Liver (tissue), 3 donors: Measurements from ENCODE around the gene CHRM5.

Experiments
- FOXA2 ChIP-seq: IDR thresholded peaks from 2 replicates; pipeline ENCODE4 v1.6.1; 2016; ENCODE audit warnings: antibody characterized with exemption
- GABPA ChIP-seq, 2 donors: IDR thresholded peaks in 1 of 2; conservative IDR thresholded peaks in 1 of 2; 2 replicates each; pipeline ENCODE4 v1.6.1; 2016; ENCODE audit warnings: antibody characterized with exemption in 2 of 2, mild to moderate bottlenecking in 1 of 2, moderate library complexity in 1 of 2
- HNF4G ChIP-seq: IDR thresholded peaks from 2 replicates; pipeline ENCODE4 v1.6.1; 2016; ENCODE audit warnings: antibody characterized with exemption
- NR2F2 ChIP-seq: IDR thresholded peaks from 2 replicates; pipeline ENCODE4 v1.6.1; 2016; ENCODE audit warnings: antibody characterized with exemption
- RAD21 ChIP-seq, 2 donors: IDR thresholded peaks; 2 replicates each; pipeline ENCODE4 v1.6.1; 2016; ENCODE audit warnings: antibody characterized with exemption in 2 of 2, mild to moderate bottlenecking in 2 of 2
- TAF1 ChIP-seq: conservative IDR thresholded peaks from 2 replicates; pipeline ENCODE4 v1.6.1; 2016; ENCODE audit warnings: antibody characterized with exemption, mild to moderate bottlenecking
- YY1 ChIP-seq: IDR thresholded peaks from 2 replicates; pipeline ENCODE4 v1.6.1; 2016; ENCODE audit warnings: antibody characterized with exemption, mild to moderate bottlenecking
- TF ChIP-seq, protein P1 (sequence below): fragments of 150-350 bp; IDR thresholded peaks from 2 replicates; pipeline ENCODE4 v1.5.1; 2017; ENCODE audit warnings: improper control_type of control experiment, low read depth, low read length; ENCODE audit not compliant: missing input control
- TF ChIP-seq, protein P2 (sequence below): IDR thresholded peaks from 2 replicates; pipeline ENCODE4 v1.6.1; 2016; ENCODE audit warnings: antibody characterized with exemption
- TF ChIP-seq, protein P3 (sequence below): IDR thresholded peaks from 2 replicates; pipeline ENCODE4 v1.6.1; 2016; ENCODE audit warnings: antibody characterized with exemption, mild to moderate bottlenecking
- TF ChIP-seq, protein P4 (sequence below): IDR thresholded peaks from 2 replicates; pipeline ENCODE4 v1.6.1; 2016; ENCODE audit warnings: antibody characterized with exemption
- donor health status: healthy.
- donor health status: healthy.

DNA sequence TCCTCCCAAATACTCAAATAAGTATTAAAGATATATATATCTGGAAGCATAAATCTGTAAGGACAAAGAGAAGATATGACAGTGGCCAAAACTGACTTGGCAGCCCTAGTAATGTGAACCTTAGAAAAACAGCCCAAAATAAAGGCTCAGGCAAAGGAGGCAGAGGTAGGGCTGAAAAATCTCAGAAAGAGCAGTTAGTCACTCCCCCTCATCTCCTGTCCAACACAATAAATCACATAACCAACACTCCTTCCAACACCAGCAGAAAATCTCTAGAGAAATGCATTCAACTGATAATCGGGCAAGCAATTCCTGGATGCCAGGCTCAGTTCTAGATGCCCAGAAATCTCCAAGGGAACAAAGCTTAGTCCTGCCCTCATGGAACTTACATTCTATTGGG lies 22.1 kb upstream of the CHRM5 start:
- TF ChIP-seq, protein P1, sequence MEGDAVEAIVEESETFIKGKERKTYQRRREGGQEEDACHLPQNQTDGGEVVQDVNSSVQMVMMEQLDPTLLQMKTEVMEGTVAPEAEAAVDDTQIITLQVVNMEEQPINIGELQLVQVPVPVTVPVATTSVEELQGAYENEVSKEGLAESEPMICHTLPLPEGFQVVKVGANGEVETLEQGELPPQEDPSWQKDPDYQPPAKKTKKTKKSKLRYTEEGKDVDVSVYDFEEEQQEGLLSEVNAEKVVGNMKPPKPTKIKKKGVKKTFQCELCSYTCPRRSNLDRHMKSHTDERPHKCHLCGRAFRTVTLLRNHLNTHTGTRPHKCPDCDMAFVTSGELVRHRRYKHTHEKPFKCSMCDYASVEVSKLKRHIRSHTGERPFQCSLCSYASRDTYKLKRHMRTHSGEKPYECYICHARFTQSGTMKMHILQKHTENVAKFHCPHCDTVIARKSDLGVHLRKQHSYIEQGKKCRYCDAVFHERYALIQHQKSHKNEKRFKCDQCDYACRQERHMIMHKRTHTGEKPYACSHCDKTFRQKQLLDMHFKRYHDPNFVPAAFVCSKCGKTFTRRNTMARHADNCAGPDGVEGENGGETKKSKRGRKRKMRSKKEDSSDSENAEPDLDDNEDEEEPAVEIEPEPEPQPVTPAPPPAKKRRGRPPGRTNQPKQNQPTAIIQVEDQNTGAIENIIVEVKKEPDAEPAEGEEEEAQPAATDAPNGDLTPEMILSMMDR: no peak
- TF ChIP-seq RAD21 (IDR thresholded peaks at IDR 0.05): no peak
- TF ChIP-seq, protein P2, sequence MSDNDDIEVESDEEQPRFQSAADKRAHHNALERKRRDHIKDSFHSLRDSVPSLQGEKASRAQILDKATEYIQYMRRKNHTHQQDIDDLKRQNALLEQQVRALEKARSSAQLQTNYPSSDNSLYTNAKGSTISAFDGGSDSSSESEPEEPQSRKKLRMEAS: no peak
- TF ChIP-seq HNF4G: no peak
- no peak for TF ChIP-seq YY1
- no peak for TF ChIP-seq TAF1
- TF ChIP-seq, protein P3, sequence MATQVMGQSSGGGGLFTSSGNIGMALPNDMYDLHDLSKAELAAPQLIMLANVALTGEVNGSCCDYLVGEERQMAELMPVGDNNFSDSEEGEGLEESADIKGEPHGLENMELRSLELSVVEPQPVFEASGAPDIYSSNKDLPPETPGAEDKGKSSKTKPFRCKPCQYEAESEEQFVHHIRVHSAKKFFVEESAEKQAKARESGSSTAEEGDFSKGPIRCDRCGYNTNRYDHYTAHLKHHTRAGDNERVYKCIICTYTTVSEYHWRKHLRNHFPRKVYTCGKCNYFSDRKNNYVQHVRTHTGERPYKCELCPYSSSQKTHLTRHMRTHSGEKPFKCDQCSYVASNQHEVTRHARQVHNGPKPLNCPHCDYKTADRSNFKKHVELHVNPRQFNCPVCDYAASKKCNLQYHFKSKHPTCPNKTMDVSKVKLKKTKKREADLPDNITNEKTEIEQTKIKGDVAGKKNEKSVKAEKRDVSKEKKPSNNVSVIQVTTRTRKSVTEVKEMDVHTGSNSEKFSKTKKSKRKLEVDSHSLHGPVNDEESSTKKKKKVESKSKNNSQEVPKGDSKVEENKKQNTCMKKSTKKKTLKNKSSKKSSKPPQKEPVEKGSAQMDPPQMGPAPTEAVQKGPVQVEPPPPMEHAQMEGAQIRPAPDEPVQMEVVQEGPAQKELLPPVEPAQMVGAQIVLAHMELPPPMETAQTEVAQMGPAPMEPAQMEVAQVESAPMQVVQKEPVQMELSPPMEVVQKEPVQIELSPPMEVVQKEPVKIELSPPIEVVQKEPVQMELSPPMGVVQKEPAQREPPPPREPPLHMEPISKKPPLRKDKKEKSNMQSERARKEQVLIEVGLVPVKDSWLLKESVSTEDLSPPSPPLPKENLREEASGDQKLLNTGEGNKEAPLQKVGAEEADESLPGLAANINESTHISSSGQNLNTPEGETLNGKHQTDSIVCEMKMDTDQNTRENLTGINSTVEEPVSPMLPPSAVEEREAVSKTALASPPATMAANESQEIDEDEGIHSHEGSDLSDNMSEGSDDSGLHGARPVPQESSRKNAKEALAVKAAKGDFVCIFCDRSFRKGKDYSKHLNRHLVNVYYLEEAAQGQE: no peak
- TF ChIP-seq, protein P4, sequence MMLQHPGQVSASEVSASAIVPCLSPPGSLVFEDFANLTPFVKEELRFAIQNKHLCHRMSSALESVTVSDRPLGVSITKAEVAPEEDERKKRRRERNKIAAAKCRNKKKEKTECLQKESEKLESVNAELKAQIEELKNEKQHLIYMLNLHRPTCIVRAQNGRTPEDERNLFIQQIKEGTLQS: no peak
- no peak for TF ChIP-seq GABPA (IDR thresholded peaks at IDR 0.05 in 1 of 2, conservative IDR thresholded peaks at IDR 0.05 in 1 of 2)
- no peak for TF ChIP-seq NR2F2
- TF ChIP-seq FOXA2: no peak
